ENCODE measurements around the gene CDH23.
A peak's percentile ranks its signal among the peaks of the same experiment; 100 is the strongest.
"Not testable (repeated sequence)": the region's sequence is repeated elsewhere in the genome, so short reads cannot be mapped to it uniquely, and the experiment has no call there.

The CDH23 gene

DNA sequence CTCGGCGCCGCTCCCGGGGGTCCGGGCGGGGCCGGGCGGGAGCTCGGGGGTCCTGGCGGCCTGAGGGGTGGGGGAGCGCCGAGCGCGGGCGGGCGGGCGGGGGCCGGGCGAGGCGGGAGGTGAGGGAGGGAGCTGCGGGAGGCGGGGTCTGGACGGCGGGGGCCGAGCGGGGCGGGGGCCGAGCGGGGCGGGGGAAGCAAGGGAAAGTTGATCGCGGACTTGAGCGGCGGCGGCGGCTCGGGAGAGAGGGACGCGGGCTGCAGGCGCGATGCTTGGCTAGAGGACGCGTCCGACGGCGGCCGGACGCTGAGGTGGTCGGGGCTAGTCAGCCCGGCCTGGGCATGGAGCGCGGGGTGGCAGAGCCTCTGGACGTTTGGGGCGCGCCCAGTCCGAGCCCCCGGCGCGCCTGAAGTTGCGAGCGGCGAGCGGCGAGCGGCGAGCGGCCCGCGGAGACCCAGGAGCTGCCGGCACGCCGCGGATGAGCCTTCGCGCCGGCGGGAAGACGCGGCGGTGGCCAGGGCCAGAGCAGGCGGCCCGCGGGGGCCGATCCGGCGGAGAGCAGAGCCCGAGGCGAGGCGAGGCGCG lies at the start of gene CDH23:
CDH23 (plus strand) TSS at position 210 of the 585 bp plus-strand sequence. CDS start 42,912 bp downstream, outside the sequence.
- DNase-seq, result peak; percentile 12

GRCh38 chr10:71347587-71348395 lies 48.9 kb upstream of the CDH23 start:
- no peak for DNase-seq

DNA sequence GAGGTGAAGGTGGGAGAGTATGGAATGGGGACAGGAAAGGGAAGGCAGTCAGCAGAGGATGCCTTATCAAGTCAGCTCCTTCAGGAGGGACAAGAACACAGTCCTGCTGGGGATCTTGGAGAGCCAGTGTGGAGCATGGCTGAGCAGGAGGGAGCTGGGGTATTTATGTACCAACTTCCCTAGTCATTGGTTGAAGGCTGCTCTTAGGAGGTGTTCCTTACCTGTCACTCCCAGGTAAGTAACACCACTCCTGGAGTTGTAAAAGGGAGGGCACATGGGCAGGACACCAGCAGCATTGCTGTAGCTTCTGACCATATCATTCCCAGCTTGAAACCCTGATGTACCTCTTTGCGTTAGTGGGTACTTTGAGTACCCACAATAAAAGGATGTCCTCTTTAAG lies 47.9 kb upstream of the CDH23 start:
- no peak for DNase-seq

- no peak for DNase-seq
These were observed 47.3 kb upstream of the CDH23 start for GRCh38 chr10:71349406-71349805.

DNA sequence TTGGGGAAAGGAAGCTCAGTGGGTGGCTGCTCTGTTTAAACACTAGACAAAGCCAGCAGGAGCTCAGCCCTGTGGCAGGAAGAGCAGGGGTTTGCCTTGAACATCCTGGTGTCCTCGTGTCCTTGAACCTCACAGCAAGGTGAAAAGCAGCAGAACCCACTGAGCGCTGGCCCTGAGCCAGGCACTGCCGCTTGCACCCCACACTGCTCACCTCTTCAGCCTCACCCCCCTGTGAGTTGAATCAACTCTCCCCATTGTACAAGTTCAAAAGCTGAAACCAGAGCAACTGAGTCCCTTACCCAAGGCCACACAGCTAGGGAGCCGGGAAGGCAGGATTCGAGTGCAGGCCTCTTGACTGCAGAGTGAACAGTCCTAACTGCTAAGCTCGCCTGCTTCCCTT lies 45.6 kb upstream of the CDH23 start:
- no peak for DNase-seq

DNA sequence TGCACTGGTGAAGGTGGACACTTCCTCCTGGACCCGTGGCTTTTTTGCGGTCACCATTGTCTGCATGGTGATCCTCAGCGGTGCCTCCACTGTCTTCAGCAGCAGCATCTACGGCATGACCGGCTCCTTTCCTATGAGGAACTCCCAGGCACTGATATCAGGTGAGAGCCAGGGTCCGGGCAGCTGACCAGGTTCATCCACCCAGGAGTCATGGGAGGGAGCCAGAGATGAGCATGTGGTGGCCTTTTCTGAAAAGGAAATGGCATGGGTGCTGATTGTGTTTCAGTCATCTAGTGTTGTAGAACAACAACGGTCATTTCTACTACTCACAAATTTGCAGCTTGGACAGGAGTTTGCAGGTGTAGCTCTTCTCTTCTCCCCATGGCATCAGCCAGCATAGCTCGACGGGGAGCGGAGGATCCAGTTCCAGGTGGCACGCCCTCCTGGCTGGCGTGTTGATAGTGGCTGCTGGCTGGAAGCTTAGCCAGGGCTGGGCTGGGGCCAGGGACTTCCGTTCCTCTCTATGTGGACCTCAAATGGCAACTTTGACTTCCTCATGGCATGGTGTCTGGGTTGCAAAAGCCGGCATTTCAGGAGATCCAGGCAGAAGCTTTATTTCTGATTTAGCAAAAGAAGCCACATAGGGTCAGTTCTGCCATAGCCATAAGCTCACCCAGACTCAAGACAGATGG lies 44.9 kb upstream of the CDH23 start:
- DNase-seq, result no peak

GRCh38 chr10:71353639-71354038 lies 43.1 kb upstream of the CDH23 start:
- no peak for DNase-seq

DNA sequence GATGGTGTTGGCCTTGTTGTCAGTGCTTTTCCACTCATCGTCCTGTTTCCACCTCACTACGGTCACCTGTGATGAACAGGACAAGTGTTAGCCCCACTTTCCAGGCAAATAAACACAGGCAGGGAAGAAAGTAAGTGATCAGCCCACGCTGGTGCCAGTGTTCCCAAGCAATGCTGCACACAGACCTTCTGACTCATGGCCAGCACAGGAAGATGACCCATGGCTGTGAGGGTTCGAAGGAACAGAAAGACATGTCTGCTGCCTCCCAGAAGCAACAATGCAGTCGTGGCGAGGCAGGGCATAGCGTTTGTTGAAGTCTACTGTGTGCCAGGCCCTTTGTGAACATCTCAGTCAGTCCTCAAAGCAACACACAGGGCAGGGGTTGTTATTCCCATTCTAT lies 41.9 kb upstream of the CDH23 start:
- DNase-seq, result no peak

DNA sequence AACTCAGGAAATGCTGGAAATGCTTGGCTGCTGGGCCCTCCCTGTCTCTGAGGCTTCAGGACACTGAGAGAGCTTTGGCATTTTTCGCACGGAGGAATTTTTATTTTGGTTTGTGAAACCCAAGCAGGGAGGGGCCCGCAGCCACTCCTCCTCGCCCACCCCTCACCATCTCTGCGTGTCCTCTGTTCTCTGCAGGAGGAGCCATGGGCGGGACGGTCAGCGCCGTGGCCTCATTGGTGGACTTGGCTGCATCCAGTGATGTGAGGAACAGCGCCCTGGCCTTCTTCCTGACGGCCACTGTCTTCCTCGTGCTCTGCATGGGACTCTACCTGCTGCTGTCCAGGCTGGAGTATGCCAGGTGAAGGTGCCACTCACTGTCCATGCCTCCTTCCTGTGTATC lies 40.8 kb upstream of the CDH23 start:
- DNase-seq, result no peak

GRCh38 chr10:71357792-71358265 lies 38.9 kb upstream of the CDH23 start:
- no peak for DNase-seq

DNA sequence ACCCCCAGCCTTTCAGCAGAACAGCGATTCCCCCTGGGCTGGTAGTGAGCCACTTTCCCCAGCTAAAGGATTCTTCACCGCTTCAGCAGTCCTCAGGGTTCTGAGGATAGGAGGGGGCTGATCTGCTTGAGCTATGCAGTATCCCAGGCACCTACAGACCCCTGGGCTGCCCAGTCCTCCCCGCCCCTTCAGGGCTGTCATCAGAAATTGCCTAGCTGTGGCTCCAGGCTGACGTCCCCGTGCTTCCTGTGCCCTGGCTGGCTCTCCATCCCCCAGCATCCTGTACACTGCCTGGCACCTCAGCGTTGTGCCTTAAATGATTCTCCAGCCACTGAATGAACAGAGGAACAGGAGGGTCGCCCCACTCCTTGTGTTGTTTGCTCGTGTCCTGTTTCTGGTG lies 38.4 kb upstream of the CDH23 start:
- DNase-seq, result no peak

GRCh38 chr10:71358906-71359305 lies 37.8 kb upstream of the CDH23 start:
- not testable (repeated sequence) for DNase-seq

GRCh38 chr10:71359364-71360046 lies 37.2 kb upstream of the CDH23 start:
- no peak for DNase-seq

- DNase-seq, result no peak
These were observed 36.0 kb upstream of the CDH23 start for GRCh38 chr10:71360735-71361134.

DNA sequence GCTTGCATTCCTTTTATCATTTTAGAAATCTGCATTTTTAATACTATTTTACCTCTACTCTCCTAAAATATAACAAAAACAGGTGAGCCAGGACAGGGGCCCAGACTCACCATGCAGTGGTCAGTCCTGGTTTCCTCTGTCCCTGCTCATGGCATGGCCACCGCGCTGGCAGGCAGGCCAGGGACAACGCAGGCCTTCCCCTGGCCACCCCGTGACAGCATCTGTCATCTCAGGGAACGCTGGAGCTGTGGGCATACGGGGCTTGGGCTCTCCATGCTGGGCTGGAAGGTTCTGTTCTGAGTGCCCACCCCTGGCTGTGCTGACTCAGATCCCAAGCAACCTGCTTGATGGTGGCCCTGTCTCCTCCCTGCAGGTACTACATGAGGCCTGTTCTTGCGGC lies 35.1 kb upstream of the CDH23 start:
- no peak for DNase-seq

GRCh38 chr10:71362141-71362540 lies 34.6 kb upstream of the CDH23 start:
- DNase-seq, result no peak

GRCh38 chr10:71363936-71364335 lies 32.8 kb upstream of the CDH23 start:
- DNase-seq, result no peak

DNA sequence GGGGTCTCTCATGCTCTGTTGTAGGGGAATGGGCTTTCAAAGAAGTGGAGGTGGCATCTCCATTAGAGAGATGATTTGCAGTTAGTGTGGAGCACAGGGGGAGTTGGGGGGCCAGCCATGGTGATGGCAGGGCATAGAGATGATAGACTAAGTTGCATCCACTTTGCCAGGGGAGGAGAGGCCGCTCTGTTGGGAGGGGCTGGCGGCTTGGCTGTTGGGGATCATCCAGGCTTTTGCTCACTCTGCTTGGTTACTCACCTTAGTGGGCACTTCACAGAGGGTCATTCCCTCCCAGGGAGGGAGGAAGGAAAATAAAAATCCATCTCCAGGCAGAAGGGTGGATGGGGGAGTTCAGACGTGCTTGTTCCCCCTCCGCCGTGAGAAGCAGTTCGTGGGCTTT lies 31.4 kb upstream of the CDH23 start:
- DNase-seq, result no peak

GRCh38 chr10:71366690-71367089 lies 30.0 kb upstream of the CDH23 start:
- no peak for DNase-seq

DNA sequence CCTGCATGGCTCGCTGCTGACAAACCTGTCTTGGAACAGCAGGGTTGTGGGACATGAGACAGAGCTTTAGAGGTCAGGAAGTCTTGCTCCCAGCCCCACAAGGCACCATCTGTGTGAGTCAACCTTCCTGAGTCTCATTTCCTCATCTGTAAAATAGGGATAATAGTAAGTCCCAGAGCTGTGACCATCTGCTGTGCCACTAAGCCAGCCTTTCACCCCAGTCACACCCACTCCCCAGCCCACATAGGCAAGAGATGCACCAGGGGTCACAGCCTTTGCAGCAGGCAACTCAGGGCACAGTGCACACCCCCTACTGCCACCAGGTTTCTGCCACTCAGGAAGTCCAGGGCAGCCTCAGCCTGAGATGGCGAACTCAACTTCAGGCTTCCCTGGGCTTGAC lies 29.4 kb upstream of the CDH23 start:
- DNase-seq, result no peak

DNA sequence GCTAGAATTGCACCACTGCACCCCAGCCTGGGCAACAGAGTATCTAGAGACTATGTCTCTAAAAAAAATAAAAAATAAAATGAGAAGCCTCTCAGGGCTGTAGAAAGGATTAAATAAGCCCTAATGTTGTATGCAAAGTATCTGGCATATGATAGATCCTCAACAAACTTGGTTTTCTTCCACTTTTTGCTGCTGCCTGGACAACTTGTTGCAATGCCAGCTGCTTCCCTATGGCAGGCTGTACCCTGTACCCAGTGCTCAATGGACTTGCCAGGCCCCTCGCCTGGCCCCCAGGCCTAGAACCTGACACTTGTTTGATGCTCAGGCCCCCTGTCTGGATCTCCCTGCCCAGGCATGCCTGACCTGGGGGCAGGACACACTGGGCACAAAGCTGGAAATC lies 28.5 kb upstream of the CDH23 start:
- DNase-seq, result no peak

DNA sequence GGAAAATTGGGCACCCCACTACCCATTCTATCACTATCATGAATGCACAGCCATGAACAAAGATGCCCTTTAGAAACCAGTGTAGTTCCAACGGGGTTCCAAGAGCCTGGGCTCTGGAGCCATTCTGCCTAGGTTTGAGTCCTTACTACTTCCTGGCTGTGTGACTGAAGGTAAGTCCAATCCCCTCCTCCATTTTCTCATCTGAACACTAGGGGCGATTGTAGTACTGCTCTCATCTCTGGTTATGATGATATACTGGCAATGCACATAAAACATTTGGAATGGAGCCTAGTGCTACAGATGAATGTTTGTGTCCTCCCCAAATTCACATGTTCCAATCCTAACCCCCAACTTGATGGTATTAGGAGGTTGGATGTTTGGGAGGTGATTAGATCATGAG lies 28.1 kb upstream of the CDH23 start:
- DNase-seq, result no peak

DNA sequence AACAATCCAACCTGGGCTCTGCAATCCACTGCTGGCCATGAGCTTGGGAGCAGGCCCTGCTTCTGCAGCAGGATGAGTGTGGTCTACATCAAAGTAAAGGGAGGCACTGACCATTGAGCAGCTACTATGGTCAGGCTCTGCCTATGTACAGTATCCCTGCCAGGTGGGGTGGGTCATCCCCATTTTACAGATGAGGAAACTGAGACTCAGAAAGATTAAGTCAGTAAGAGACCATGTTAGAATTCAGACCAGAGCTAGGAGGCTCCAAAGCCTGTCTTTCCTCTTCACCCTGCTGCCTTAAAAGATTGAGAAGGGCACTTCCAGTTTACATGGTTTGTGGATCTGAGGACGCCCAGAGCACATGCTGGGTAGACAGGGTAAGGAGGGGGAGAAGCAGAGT lies 27.1 kb upstream of the CDH23 start:
- DNase-seq, result no peak
